HG03439 (cell line): ENCODE data around the gene CD84.
"Not testable (repeated sequence)": the region's sequence is repeated elsewhere in the genome, so short reads cannot be mapped to it uniquely, and the experiment has no call there.

Experiments used
- ATAC-seq: cut with Tn5 transposase; IDR thresholded peaks from one replicate; pipeline ENCODE4 v1.9.1; 2021; ENCODE audit warnings: mild to moderate bottlenecking, moderate library complexity; ENCODE audit not compliant: unreplicated experiment

The CD84 gene

GRCh38 chr1:160544647-160545046 lies 34.6 kb downstream of the CD84 start:
- ATAC-seq, result no peak

GRCh38 chr1:160542303-160542945 lies 36.9 kb downstream of the CD84 start:
- ATAC-seq, result no peak

- ATAC-seq, result no peak
Observed at GRCh38 chr1:160541622-160542302, 37.5 kb downstream of the CD84 start.

GRCh38 chr1:160540859-160541233 lies 38.5 kb downstream of the CD84 start:
- no peak for ATAC-seq

GRCh38 chr1:160539990-160540858 lies 39.1 kb downstream of the CD84 start:
- ATAC-seq, result peak; percentile 93

GRCh38 chr1:160539684-160539989 lies 39.7 kb downstream of the CD84 start:
- no peak for ATAC-seq

- ATAC-seq, result no peak
Observed at GRCh38 chr1:160538985-160539651, 40.2 kb downstream of the CD84 start.

GRCh38 chr1:160537714-160538665 lies 41.3 kb downstream of the CD84 start:
- no peak for ATAC-seq

- no peak for ATAC-seq
Observed at GRCh38 chr1:160534823-160535605, 44.3 kb downstream of the CD84 start.

GRCh38 chr1:160532557-160532813 lies 46.8 kb downstream of the CD84 start:
- not testable (repeated sequence) for ATAC-seq

- ATAC-seq, result not testable (repeated sequence)
Observed at GRCh38 chr1:160531809-160532556, 47.3 kb downstream of the CD84 start.

- ATAC-seq, result not testable (repeated sequence)
Observed at GRCh38 chr1:160529401-160529952, 49.8 kb downstream of the CD84 start.

GRCh38 chr1:160523789-160524188 lies 55.5 kb downstream of the CD84 start:
- ATAC-seq, result not testable (repeated sequence)

- peak; percentile 44 for ATAC-seq
Observed at GRCh38 chr1:160522622-160523345, 56.5 kb downstream of the CD84 start, which contains the start of gene SLAMF6. Gene SLAMF6, minus strand, starts transcription at chr1:160523255. Its CDS starts 63 bp downstream, at chr1:160523192.

GRCh38 chr1:160522136-160522535 lies 57.2 kb downstream of the CD84 start:
- ATAC-seq, result no peak

- no peak for ATAC-seq
Observed at GRCh38 chr1:160521554-160521953, 57.7 kb downstream of the CD84 start.

- ATAC-seq, result no peak
Observed at GRCh38 chr1:160520999-160521398, 58.3 kb downstream of the CD84 start.

GRCh38 chr1:160520582-160520981 lies 58.7 kb downstream of the CD84 start:
- ATAC-seq, result no peak
